Suppressor macrophage (primary cell): ENCODE results near the gene ANO6.
A peak's percentile ranks its signal among the peaks of the same experiment; 100 is the strongest.

Experiments used
- DNase-seq, 4 experiments: peaks; one replicate each; pipeline ENCODE4 v3.0.0-alpha.2; 2020 to 2022

The ANO6 gene

GRCh38 chr12:45469902-45470301 is 254.0 kb downstream of the ANO6 start:
- DNase-seq = peak in 2 of 4 experiments; percentile 6 to 7

- no peak for DNase-seq
Measured at GRCh38 chr12:45473636-45474035, 257.7 kb downstream of the ANO6 start.

DNA sequence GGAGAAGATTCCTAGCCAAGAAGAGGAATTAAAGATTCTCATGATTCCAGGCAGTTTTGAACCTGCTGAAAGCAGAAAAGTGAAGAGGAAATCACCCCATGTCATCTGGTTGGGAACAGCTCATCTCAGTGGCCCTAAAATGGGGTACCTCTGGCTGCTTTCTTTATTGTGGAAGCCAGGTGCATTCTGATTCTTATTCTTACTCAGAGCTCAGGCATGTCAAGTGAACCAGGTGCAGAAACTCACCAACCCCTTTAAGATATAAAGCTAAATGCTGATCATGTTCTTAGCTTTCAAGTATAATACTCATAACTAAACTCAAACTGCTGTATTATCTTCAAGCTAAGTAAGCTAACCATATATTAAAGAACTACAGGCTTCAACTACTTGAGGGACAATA is 259.7 kb downstream of the ANO6 start:
- DNase-seq = no peak

DNA sequence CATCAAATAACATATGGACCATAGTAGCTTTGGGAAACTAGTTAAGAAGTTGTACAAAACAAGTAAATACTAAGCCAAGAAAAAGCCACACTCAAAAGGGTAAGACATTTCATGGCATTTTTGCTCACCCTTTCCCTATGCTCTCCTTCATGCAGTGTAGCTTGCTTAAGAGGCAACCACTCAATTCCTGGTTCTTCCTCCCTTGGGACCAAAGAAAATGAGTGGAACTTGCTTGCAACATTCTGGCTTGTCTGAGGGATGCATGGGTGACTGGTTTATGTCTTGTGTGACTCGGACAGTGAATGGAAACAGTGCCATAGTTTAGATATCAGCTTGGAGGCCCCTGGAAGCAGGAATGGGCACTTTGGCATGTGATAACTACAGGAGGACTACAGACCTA is 261.6 kb downstream of the ANO6 start:
- no peak for DNase-seq

- DNase-seq = no peak
Measured at GRCh38 chr12:45478931-45479330, 263.0 kb downstream of the ANO6 start.

DNA sequence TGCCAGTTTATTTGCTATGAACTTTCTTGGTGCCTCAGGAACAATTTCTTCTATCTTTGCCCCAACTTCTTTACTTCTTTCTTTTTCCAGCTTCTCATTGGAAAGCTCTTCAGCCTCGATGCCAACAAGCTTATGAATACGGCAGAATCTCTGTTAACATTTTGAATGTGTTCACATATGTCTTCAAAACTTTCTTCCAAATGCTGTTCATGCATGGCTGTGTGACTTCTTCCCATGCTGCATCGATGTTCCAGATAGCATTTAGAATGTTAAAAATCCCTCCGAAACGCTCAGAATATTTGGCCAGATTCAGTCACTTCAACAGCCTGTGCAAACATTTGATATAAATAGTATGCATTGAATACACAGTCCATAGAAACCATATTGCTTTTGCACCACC is 265.9 kb downstream of the ANO6 start:
- no peak for DNase-seq

- DNase-seq = no peak
Measured at GRCh38 chr12:45483571-45483970, 267.7 kb downstream of the ANO6 start.
